22Rv1 (cell line): Measurements from ENCODE around the gene S100B.

ENCODE experiments used
- ZFX ChIP-seq: fragments of 450-650 bp; IDR thresholded peaks from 2 replicates; pipeline ENCODE4 v1.6.1; 2017; ENCODE audit warnings: antibody characterized with exemption, borderline replicate concordance
- TF ChIP-seq, protein P1 (sequence below): fragments of 450-650 bp; IDR thresholded peaks from 2 replicates; pipeline ENCODE4 v1.5.1; 2017; ENCODE audit warnings: mild to moderate bottlenecking

DNA sequence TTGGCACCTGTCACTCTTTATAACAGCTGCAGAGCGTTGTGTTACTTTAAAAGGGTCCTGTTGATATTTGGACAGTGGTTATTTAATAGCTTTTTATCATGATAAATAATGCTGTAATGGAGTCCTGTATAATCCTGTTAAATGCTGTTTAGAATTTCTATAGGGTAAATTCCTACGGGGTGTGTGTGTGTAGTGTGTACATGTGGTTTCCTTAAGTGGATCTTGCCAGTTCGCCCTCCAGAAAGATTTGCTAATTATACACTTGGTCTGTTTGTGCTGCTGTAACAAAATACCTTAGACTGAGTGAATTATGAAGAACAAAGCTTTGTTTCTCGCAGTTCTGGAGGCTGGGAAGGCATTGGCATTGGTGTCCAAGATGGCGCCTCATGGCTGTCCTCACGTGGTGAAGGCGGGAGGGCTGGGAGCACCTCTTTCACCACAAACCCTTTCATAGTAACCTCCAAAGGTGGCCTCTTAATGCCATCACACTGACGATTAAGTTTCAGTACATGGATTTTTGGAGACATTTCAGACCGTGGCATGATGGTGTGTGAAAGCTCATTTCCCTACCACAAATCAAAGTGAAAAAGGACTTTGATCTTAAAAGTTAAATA, 41.8 kb upstream of the S100B start:
- TF ChIP-seq, protein P1, sequence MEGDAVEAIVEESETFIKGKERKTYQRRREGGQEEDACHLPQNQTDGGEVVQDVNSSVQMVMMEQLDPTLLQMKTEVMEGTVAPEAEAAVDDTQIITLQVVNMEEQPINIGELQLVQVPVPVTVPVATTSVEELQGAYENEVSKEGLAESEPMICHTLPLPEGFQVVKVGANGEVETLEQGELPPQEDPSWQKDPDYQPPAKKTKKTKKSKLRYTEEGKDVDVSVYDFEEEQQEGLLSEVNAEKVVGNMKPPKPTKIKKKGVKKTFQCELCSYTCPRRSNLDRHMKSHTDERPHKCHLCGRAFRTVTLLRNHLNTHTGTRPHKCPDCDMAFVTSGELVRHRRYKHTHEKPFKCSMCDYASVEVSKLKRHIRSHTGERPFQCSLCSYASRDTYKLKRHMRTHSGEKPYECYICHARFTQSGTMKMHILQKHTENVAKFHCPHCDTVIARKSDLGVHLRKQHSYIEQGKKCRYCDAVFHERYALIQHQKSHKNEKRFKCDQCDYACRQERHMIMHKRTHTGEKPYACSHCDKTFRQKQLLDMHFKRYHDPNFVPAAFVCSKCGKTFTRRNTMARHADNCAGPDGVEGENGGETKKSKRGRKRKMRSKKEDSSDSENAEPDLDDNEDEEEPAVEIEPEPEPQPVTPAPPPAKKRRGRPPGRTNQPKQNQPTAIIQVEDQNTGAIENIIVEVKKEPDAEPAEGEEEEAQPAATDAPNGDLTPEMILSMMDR: no peak
- no peak for TF ChIP-seq ZFX
